Pancreas (tissue), 8 donors: Measurements from ENCODE around the gene DDB1. TPM values are rescaled to one million over a fixed set of nuclear protein-coding genes. Genes with fewer than 3 reads are reported as not detected.

Source experiments
- polyA plus RNA-seq, 2 donors: library from polyadenylated mRNA; stranded (reverse); fragments of 200-250 nt; gene quantifications; one replicate each; pipeline ENCODE4 v1.2.3, GENCODE V29; 2013
- total RNA-seq, 6 donors: library from RNA; stranded (reverse); fragmentation: NEBNext Ultra II Directional in 4 of 6; extraction: Animal tissue kit (Norgen Biotek cat#: 25700) in 4 of 6; gene quantifications; one replicate each; pipeline versions ENCODE4 v1.2.1 to v1.2.4, GENCODE V29; 2021 to 2023
- donor health status: healthy with polysubstance abuse.
- donor health status: DM: no; HTN: no; CAD: no; lungs with moderate emphysema.
- donor health status: DM: no; HTN: no; CAD: no.
- donor health status: Bipolar disorder and iron deficiency.
- donor health status: DM: yes; HTN: yes; CAD: no.
- donor health status: DM: no; HTN: no; CAD: no.
- donor health status: DM: no; HTN: no; CAD: no.
- donor health status: DM: yes; HTN: yes; CAD: no.

DDB1 gene
- total and polyA plus RNA-seq, 8 donors = 50.9 to 84.4 (median 74.5) TPM

Other genes starting within 250 kb of the DDB1 start
- 1 to 10 TPM in 1 of 6 donors, under 1 TPM in 5; 0.08 to 1.1 (median 0.30) TPM for gene CD5, start 230.6 kb downstream of the DDB1 start, total RNA-seq
- under 1 TPM; 0.23 to 0.31 TPM for gene CD5, start 230.6 kb downstream of the DDB1 start, polyA plus RNA-seq
- 10 to 100 TPM; 12.1 to 25.7 (median 17.5) TPM for gene VPS37C, start 171.7 kb downstream of the DDB1 start, total RNA-seq
- 10 to 100 TPM; 15.0 to 16.3 TPM for gene VPS37C, start 171.7 kb downstream of the DDB1 start, polyA plus RNA-seq
- gene PGA3, start 129.6 kb downstream of the DDB1 start, total RNA-seq = under 1 TPM in 2 of 6 donors, not detected in 4; 0.08 to 0.13 TPM
- 1 to 10 TPM in 1 of 2 donors, under 1 TPM in 1; 0.34 to 7.4 TPM for gene PGA3, start 129.6 kb downstream of the DDB1 start, polyA plus RNA-seq
- gene PGA4, start 110.8 kb downstream of the DDB1 start, total RNA-seq = 1 to 10 TPM in 4 of 6 donors, under 1 TPM in 1, not detected in 1; 0.16 to 2.9 (median 2.2) TPM
- gene PGA4, start 110.8 kb downstream of the DDB1 start, polyA plus RNA-seq = 1 to 10 TPM in 1 of 2 donors, under 1 TPM in 1; 0.95 to 4.6 TPM
- gene PGA5, start 91.9 kb downstream of the DDB1 start, total RNA-seq = under 1 TPM in 4 of 6 donors, not detected in 2; 0.31 to 0.83 (median 0.60) TPM
- under 1 TPM; 0.27 to 0.70 TPM for gene PGA5, start 91.9 kb downstream of the DDB1 start, polyA plus RNA-seq
- gene VWCE, start 37.8 kb downstream of the DDB1 start, total RNA-seq = under 1 TPM; 0.16 to 0.90 (median 0.30) TPM
- gene VWCE, start 37.8 kb downstream of the DDB1 start, polyA plus RNA-seq = under 1 TPM; 0.72 to 0.77 TPM
- 10 to 100 TPM; 25.6 to 40.6 (median 32.9) TPM for gene TKFC, start 123 bp upstream of the DDB1 start, total RNA-seq
- 10 to 100 TPM; 40.7 to 66.7 TPM for gene TKFC, start 123 bp upstream of the DDB1 start, polyA plus RNA-seq
- gene CYB561A3, start 28.8 kb upstream of the DDB1 start, total RNA-seq = 10 to 100 TPM; 16.5 to 26.2 (median 22.7) TPM
- 10 to 100 TPM; 14.8 to 19.7 TPM for gene CYB561A3, start 28.8 kb upstream of the DDB1 start, polyA plus RNA-seq
- gene TMEM138, start 29.3 kb upstream of the DDB1 start, total RNA-seq = 10 to 100 TPM; 10.8 to 20.4 (median 13.7) TPM
- 10 to 100 TPM; 32.8 to 39.2 TPM for gene TMEM138, start 29.3 kb upstream of the DDB1 start, polyA plus RNA-seq
- 1 to 10 TPM; 3.7 to 8.2 (median 6.4) TPM for gene TMEM216, start 59.5 kb upstream of the DDB1 start, total RNA-seq
- 10 to 100 TPM in 1 of 2 donors, 1 to 10 TPM in 1; 9.3 to 17.8 TPM for gene TMEM216, start 59.5 kb upstream of the DDB1 start, polyA plus RNA-seq
- 10 to 100 TPM; 25.1 to 49.7 (median 32.6) TPM for gene CPSF7, start 96.9 kb upstream of the DDB1 start, total RNA-seq
- gene CPSF7, start 96.9 kb upstream of the DDB1 start, polyA plus RNA-seq = 10 to 100 TPM; 57.6 to 60.4 TPM
- gene SDHAF2, start 97.0 kb upstream of the DDB1 start, total RNA-seq = 10 to 100 TPM; 10.1 to 15.3 (median 13.9) TPM
- 10 to 100 TPM; 24.2 to 38.9 TPM for gene SDHAF2, start 97.0 kb upstream of the DDB1 start, polyA plus RNA-seq
- gene LRRC10B, start 175.6 kb upstream of the DDB1 start, total RNA-seq = 1 to 10 TPM in 2 of 6 donors, under 1 TPM in 4; 0.28 to 1.8 (median 0.81) TPM
- gene LRRC10B, start 175.6 kb upstream of the DDB1 start, polyA plus RNA-seq = 10 to 100 TPM in 1 of 2 donors, 1 to 10 TPM in 1; 3.2 to 10.2 TPM
- 10 to 100 TPM in 3 of 6 donors, 1 to 10 TPM in 3; 4.3 to 17.9 (median 8.7) TPM for gene SYT7, start 248.0 kb upstream of the DDB1 start, total RNA-seq
- 10 to 100 TPM; 21.0 to 59.4 TPM for gene SYT7, start 248.0 kb upstream of the DDB1 start, polyA plus RNA-seq